RCC 7860 (cell line): ENCODE measurements around the gene ZNF618.
"Not testable (repeated sequence)": the region's sequence is repeated elsewhere in the genome, so short reads cannot be mapped to it uniquely, and the experiment has no call there.

Experiments used
- DNase-seq: peaks from one replicate; pipeline ENCODE4 v3.0.0-alpha.2; 2015; ENCODE audit warnings: low spot score
- FAIRE-seq: peaks from 2 replicates; lab custom pipeline; 2012; peaks lifted over from hg19 to GRCh38; lab: Jason Lieb, UNC

ZNF618 gene

DNA sequence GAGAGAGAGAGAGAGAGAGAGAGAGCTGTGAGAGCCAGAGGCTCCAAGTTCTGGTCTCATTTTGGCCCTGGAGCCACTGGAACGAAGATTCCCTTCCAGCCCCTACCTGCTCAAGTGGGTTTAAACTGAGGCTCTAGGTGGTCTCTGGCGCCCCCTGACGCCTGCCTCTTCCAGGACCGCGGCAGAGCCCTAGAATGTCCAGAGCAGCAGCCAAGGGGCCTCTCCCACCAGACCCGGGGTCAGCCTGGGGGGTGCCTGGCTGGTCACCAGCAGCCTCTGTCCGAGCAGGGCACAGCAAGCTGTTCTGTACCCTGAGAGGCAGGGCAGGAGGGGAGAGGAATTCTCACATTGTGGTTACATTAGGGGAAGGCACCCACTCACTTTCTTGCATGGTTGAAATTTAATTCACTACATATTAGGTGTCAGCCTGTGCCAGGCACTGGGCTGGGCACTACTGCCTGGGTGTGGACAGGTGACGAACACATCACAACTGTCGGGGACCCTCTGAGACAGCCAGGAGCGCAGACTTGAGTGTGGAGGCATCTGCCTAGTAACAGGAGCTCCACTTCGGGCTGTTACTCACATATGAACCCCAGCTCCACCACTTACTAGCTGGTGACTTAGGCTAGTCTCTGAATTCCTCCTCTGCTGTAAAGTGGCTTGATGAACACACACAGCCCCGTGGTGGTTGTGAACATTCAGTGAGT is 157.4 kb downstream of the ZNF618 start:
- DNase-seq: no peak

DNA sequence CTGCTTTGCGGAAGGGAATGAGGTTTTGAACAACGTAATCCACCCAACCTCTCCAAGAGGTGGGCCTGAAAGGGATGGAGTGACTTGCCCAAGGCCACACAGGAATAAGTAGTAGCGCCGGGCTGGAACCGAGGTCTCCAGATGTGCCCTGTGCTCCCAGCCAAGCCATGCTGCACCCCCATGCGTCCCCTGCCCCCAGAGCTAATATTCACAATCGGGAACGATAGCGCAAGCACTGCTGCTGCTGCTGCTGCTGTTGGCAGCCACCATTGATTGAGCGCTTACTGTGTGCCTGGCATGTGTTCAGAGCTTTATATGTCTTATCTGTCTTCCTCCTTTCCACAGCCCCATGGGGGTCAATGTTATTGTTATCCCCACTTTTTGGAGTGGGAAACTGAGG is 158.1 kb downstream of the ZNF618 start:
- DNase-seq (no peak), FAIRE-seq (no peak)

More for the DNA sequence above, 157.4 kb downstream of the ZNF618 start:
- no peak for FAIRE-seq

DNA sequence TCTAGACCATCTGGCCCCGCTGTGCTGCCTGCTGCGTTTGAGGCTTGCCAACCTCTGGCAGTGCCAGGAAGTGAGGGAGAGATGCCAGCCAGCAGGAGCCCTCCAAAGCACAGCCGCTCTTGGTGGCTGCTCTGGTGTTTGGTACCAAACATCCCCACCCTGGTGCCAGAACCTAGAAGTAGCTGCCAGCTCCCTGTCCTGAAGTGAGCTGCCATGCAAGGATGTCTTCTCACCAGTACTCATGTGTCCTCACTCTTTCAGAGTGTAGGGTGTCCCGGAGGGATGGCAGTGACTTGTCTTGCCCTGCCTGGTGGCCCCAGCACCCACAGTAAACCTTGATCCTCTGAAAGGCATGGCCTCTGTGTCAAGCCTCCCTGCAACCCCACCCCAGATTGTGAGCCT is 158.6 kb downstream of the ZNF618 start:
- FAIRE-seq (no peak), DNase-seq (no peak)

DNA sequence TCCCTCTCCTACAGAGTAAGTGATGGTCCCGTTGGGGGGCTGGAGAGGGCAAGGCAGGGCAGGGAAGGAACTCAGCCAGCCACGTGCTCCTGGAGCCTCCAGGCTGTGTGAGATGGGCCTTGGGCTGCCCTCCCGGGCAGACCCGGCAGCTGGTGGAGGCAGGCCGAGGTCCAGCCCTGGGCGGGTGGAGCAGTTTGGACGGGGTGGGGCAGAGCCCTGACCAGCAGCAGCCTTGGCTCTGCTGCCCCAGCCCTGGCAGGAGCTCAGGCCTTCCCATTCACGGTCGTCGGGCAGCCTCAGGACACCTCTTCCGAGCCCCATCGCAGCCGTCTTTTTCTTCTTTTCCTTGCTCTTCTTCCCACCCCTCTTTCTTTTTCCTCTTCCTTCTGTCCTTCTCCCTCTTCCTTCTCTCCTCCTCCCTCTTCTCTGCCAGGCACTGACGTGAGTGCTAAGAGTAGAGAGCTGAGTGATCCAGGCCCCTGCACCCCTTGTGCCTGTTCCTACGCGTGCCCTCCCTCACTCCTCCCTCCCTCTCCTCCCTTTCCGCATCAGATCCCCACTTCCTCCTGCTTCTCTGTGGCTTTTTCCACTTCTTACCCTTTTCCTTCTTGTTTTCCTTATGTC is 159.2 kb downstream of the ZNF618 start:
- FAIRE-seq (no peak), DNase-seq (no peak)

DNA sequence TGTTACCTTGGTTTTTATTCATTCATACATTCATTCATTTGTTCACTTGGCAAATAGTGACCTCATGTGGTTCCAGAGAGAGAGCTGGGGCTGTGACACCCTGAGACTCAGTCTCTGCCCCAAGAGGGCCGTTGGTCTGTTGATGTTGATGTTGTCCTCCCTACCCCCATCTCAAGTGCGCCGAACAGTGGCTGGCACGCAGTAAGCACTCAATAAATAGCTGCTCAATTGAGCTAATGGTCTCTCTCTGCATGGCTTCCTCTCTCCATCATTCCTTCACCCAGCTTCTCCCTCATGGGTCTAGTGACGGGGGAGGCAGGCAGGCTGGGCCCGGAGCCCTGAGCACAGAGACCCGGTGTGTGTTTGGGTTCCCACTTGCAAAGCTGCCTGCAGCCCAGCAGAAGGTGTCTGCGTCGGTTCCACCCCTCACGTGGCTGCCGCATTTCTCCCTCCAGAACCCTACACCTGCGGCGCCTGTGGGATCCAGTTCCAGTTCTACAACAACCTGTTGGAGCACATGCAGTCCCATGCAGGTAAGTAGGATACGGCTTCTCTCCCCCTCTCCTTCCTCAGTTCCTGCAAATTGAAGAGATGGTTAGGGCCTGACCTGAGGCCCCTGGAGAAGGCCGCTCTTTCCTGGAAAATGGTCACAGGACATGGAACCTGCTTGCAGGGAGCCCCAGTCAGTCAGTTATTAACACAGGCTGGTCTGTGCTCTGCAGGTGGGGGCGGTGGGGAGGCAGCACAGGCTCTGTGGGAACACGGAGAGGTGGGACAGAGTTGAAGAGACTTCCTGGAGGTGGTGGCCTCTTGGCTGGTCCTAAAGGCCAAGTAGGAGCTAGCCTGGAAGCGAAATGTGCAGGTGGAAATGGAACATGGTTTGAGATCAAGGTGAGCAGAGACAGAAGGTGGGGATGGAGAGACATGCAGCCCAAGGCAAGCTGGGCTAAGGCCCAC is 160.0 kb downstream of the ZNF618 start:
- FAIRE-seq: no peak
- DNase-seq: no peak

DNA sequence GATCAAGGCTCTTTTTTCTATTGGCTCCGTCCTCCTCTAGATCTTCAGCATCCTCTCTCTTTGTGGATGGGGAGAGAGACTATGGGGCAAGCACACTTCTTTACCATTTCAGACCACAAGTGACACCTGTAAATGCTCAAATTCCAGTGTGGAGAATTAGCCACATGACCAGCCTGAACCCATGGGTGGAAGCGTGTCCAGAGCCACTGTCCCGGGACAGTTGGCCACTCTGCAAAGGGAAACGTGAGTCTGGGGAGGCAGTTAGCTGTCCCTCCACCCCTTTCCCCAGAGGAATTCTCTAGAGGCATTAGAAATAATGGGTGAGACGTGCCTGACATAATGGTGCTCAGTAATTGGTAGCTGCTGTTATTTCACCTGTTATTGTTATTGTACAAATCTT is 161.1 kb downstream of the ZNF618 start:
- DNase-seq (no peak), FAIRE-seq (no peak)

DNA sequence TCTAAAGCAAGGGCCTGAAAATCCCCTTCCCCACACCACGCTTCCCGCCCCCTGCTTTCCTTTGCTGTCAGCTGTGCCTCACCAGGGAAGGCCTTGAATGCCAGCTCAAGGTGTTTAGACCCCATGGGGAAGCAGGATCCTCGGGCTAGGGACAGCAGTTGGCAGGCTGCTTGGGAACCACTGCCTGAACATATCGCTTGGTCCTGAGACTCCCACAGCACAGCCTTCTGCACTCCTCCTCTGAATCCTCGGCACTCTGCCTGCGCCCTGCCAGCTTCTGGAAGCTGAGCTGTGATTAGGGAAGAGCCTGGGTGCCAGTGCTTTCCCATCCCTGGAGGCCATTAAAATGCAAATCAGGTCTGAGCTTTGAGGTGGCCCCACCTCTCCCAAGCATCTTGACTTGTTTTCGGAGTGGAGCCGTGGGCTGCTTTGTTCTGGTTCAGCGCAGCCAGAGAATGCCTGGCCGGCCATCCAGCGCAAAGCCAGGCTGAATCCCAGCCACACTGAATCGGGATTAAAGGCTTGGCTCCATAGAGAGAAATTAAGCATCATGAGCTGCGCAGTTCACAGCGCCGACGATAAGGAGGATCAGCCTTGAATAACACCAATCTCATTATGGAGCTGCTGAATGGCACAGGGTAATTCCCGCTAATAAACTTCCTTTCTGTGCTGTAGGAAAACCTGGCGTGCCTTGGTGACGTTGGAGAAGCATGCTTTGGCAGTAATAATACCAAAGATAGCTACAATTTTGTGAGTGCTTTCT is 162.0 kb downstream of the ZNF618 start:
- no peak for DNase-seq
- no peak for FAIRE-seq

DNA sequence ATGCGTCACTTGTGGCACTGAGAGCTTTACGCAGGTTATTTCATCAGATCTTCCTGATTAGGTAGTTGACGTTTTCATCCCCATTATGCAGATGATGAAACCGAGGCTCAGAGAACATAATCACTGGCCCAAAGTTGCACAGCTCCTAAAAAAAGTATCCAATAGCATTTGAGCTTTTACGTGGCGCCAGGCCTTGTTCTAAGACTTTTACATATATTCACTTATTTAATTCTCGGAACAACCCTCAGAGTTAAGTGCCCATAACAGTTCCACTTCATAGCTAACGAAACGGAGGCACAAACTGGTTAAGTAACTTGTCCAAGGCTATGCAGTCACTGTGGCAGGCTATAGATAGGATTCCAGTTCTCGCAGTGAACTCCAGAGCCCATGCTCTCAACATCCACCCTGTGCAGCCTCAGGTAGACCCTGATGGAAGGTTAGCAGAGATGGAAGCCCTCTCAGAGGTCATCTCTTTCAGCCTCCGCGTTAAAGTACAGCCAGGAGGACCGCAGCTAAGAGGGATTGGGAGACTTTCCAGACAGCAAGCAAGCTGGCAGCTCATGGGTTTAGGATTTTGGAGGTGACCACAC is 162.7 kb downstream of the ZNF618 start:
- DNase-seq (no peak), FAIRE-seq (no peak)

DNA sequence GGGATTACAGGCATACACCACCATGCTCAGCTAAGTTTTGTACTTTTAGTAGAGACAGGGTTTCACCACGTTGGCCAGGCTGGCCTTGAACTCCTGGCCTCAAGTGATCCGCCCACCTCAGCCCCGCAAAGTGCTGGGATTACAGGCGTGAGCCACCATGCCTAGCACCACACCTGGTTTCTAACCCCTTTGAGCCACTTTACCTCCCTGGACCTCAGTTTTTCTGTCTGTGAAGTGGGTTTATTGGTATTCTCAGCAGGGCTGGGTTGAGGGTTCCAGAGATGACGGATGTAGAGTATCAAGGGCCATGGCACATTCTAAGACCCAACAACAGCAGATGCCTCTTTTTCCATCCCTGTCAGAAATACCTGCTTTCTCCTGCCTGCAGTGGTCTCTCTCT is 163.4 kb downstream of the ZNF618 start:
- FAIRE-seq (no peak), DNase-seq (no peak)

DNA sequence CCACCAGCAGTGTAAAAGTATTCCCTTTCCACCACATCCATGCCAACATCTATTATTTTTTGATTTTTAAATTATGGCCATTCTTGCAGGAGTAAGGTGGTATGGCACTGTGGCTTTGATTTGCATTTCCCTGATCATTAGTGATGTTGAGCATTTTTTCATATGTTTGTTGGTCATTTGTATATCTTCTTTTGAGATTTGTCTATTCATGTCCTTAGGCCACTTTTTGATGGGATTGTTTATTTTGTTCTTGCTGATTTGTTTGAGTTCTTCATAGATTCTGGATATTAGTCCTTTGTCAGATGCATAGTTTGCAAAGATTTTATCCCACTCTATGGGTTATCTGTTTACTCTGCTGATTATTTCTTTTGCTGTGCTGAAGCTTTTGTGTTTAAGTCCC is 167.6 kb downstream of the ZNF618 start:
- FAIRE-seq: not testable (repeated sequence)

DNA sequence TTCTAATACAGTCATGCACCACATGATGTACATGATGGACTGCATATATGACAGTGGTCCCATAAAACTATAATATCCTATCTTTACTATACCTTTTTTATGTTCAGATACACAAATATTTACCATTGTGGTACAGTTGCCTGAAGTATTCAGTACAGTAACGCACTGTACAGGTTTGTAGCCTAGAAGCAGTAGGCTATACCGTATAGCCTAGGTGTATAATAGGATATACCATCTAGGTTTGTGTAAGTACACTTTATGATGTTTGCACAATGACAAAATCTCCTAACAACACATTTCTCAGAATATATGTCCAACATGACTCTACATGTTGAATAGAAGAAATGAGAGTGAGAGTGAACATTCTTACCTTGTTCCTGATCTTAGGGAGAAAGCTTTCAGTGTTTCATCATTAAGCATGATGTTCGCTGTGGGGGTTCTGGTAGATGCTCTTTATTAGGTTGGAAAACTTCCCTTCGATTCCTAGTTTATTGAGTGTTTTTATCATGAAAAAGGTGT is 170.2 kb downstream of the ZNF618 start:
- FAIRE-seq: no peak
- DNase-seq: no peak

More for the DNA sequence above, 167.6 kb downstream of the ZNF618 start:
- not testable (repeated sequence) for DNase-seq

DNA sequence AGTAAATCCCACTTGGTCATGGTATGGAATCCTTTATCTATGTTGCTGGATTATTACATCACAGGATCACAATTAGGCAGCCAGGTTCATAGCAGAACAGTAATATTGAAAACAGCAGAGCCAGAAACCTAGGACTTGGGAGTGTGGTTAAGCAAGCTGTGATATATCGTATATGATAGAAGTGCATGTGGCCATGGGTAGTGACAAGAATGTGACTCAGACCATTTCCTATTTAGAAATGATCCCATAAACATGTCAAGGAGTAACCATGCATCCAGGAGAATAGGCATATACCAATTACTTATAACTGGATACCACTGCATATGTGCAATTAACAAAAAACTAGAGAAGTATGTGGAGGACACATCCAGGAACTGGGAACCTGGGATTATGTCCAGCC is 170.8 kb downstream of the ZNF618 start:
- DNase-seq: no peak
- no peak for FAIRE-seq

DNA sequence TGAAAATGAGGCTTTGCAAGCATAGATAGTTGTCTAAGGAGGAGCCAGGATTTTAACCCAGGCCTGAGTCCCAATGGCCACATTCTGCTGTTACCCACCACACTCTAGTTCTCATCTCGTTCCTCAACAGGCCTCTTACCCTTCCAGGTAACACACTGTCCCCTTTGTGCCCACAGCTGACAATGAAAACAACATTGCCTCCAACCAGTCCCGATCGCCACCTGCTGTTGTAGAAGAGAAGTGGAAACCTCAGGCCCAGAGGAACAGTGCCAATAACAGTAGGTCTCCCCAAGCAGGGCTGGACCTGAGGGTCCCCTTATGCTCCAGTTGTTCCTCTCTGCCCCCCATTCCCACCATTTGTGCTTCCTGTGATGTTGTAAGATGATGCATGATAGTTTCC is 171.6 kb downstream of the ZNF618 start:
- DNase-seq (no peak), FAIRE-seq (no peak)

DNA sequence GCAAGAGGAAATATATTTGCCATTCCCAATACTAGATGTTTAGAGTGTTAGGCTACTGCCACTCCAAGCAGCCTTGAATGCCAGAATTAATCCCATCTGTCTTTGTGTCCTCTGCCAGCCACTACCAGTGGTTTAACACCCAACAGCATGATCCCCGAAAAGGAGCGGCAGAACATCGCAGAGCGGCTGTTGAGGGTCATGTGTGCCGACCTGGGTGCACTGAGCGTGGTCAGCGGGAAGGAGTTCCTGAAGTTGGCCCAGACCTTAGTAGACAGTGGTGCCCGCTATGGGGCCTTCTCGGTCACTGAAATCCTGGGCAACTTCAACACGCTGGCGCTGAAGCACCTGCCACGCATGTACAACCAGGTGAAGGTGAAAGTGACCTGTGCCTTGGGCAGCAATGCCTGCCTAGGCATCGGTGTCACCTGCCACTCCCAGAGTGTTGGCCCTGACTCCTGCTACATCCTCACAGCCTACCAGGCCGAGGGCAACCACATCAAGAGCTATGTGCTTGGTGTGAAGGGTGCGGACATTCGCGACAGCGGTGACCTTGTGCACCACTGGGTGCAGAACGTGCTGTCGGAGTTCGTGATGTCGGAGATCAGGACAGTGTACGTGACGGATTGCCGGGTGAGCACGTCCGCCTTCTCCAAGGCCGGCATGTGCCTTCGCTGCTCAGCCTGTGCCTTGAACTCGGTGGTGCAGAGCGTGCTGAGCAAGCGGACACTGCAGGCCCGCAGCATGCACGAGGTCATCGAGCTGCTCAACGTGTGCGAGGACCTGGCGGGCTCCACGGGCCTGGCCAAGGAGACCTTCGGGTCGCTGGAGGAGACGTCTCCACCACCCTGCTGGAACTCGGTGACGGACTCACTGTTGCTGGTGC is 172.7 kb downstream of the ZNF618 start:
- DNase-seq (no peak), FAIRE-seq (no peak)

DNA sequence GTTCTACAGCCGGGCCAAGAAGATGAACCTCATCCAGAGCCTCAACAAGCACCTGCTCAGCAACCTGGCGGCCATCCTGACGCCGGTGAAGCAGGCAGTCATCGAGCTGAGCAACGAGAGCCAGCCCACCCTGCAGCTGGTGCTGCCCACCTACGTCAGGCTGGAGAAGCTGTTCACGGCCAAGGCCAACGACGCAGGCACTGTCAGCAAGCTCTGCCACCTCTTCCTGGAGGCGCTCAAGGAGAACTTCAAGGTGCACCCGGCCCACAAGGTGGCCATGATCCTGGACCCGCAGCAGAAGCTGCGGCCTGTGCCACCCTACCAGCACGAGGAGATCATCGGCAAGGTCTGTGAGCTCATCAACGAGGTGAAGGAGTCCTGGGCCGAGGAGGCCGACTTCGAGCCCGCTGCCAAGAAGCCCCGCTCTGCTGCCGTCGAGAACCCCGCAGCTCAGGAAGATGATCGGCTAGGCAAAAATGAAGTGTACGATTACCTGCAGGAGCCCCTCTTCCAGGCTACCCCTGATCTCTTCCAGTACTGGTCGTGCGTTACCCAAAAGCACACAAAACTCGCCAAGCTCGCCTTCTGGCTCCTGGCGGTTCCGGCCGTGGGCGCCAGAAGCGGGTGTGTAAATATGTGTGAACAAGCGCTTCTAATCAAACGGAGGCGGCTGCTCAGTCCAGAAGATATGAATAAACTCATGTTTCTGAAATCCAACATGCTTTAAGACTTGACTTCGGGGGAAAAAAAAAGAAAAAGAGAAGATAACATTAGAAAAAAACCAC is 173.5 kb downstream of the ZNF618 start:
- FAIRE-seq (no peak), DNase-seq (no peak)

DNA sequence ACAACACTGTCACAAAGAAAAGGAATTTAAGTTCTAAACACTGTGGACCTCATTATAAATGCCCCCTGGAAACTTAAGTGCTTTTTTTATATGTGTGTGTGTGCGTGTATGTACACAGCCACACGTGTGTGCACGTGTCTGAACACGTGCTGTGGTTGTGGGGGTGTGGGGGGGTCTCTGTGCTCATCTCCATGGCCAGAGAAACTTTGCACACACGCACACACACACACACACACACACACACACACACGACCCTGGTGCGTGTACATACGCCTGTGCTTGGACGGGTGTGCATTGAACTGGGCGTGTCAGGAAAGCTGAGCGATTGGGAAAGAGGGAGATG is 174.1 kb downstream of the ZNF618 start:
- FAIRE-seq: no peak
- DNase-seq: no peak

DNA sequence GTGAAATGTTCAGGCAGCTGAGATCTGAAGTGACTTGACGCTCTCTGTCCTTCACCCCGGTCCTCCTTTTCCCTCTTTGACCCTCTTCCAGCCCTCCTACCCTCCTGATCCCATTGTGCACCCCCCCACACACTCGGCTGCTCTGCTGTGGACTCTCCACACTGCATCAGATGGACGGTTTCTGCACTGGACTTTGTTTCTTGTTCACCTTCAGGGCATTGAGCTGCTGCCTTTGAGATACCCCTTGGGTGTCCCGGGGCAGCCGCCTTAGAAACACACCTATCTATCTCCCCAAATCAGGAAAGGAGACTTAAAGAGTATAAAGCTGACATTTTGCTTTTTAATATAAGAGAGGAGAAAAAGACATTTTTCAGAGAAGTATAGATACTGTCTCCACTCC is 174.5 kb downstream of the ZNF618 start:
- no peak for DNase-seq
- FAIRE-seq: no peak

DNA sequence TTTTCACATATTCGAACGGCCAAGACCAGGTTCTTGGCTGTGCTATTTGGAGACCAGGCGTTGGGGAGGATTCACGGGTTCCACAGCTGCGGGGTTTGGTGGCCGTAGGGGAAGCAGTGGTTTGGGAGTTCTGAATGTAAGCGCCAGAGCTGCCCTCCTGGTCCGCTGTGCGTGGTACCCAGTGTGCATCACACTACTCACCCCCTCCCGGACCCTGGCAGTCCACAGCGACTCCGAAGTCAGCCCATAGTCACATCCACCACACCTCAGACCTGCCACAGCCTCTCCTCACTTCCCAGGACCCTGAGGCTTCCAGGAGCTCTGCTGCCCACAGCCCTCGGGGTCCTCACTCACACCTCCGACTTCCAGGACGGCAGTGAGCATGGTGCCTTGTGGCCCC is 175.2 kb downstream of the ZNF618 start:
- DNase-seq (no peak), FAIRE-seq (no peak)

DNA sequence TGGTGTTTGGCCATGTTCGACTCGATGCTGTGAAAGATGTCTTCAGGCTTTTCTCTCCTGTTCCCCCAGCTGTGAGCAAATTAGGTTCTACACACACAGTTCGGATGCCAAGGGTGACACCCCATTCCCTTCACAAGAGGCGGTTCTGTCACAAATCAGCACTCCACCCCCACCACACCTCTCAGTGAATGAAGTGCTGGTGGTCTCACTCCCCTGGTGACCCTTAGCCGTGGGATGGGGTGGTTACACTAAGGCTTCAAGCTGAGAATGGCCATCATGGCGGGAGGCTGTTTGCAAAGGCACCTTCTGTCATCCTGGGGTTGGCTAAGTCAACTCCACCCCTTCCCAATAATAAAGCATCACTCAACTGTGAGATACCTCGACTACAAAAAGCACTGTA is 175.6 kb downstream of the ZNF618 start:
- FAIRE-seq: no peak

More for the DNA sequence above, 175.6 kb downstream of the ZNF618 start:
- DNase-seq: no peak
